Measurements from ENCODE around the gene LTF.

The LTF gene

GRCh38 chr3:46467562-46467961 is 2.9 kb upstream of the LTF start:
- DNase-seq = no peak

DNA sequence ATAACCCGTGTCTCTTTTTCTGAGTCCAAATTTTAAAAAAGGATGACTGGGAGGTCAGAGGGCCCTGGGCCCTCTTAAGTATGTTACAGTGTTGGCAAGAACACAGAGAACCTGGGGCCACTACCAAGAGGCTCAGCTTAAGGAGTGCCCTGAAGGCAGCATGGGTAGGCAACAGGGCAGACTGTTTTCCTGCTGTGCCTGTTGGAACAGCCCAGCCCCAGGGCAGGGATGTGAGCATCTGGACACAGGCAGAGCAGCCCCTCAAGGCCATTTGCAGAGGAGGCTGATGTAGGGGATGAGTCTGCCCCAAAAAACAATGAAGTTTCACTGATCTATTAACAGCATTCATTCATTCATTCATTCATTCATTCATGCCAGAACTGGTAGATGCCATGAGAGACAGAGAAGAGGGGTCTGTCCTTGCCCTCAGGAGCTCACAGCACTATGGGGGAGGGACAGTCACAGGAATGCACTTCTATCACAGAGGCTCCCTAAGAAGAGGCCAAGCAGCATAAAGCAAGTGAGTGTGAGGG is 2.2 kb upstream of the LTF start:
- DNase-seq = no peak

GRCh38 chr3:46466273-46466672 is 1.6 kb upstream of the LTF start:
- no peak for DNase-seq

- no peak for DNase-seq
These were observed 453 bp upstream of the LTF start for GRCh38 chr3:46465196-46465520.

GRCh38 chr3:46463868-46464241 is 850 bp downstream of the LTF start:
- DNase-seq = no peak

GRCh38 chr3:46463120-46463867 is 1.4 kb downstream of the LTF start:
- DNase-seq = no peak

- no peak for DNase-seq
These were observed 2.2 kb downstream of the LTF start for GRCh38 chr3:46462511-46462910.

- no peak for DNase-seq
These were observed 2.6 kb downstream of the LTF start for GRCh38 chr3:46462111-46462510.

- DNase-seq = no peak
These were observed 4.7 kb downstream of the LTF start for GRCh38 chr3:46460051-46460450.

DNA sequence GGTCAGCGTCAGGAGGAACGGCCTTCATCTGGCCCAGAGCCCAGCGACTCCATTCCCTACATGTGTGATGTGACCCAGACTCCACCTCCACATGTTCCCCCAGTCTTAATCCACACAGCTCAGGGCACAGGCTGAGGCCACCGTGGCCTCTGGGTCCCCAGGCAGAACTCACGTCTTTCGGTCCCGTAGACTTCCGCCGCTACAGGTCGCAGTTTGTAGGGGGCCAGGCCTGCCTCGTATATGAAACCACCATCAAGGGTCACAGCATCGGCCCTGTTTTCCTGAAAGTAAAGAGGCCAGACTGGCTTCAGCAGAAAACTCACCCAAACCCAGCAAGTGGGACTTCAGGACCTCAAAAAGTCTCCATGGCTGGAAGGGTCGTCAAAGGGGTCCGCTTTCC is 8.6 kb downstream of the LTF start:
- DNase-seq = no peak

- no peak for DNase-seq
These were observed 9.2 kb downstream of the LTF start for GRCh38 chr3:46455231-46456115.

- no peak for DNase-seq
These were observed 10.1 kb downstream of the LTF start for GRCh38 chr3:46454606-46455005.

DNA sequence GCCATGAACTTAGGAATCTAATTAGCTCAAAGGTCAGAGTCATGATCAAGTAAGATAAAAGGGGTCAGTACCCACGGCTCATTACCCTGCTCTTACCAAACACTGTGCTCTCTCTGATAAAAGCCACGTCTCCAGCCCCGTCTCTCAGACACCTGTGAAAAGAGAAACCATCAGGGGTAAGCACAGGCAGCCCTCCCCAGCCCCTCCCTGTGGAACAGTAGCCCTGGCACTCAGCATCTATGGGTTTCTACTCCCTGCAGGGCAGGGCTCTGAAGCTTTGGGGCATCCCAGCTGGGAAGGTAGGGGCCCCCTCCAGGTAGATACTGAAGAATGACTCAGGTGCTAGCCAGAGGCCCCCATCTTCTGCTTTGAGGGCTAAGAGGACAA is 10.5 kb downstream of the LTF start:
- no peak for DNase-seq

DNA sequence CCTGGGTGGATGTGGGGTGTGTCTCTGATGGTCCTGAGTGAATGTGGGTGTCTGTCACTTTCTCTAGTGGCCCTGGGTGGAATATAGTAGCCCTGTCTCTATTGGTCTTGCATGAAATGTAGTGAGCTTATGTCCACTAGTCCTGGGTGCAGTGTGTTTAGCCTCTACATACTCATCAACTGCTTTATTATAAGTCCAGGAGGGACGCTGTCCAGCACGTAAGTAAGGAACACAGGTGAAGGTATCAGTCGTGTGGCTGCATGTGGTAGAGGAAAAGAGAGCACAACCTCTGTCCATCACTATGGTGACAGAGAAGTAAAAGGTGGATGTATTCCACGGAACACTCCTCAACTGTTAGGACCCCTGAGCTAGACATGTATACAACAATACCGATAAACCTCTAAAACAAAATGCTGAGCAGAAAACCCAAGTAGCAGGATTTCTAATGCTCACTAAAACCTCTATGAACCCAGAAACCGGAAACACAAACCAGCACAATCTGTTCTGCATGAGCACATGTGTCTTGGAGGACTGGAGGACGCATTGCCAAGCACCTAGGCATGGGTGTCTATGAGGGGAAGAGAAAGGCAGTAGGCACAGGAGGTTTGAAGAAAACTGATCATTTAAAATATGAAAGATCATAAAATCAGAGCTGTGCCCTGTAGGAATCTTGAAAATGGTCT is 11.0 kb downstream of the LTF start:
- no peak for DNase-seq

DNA sequence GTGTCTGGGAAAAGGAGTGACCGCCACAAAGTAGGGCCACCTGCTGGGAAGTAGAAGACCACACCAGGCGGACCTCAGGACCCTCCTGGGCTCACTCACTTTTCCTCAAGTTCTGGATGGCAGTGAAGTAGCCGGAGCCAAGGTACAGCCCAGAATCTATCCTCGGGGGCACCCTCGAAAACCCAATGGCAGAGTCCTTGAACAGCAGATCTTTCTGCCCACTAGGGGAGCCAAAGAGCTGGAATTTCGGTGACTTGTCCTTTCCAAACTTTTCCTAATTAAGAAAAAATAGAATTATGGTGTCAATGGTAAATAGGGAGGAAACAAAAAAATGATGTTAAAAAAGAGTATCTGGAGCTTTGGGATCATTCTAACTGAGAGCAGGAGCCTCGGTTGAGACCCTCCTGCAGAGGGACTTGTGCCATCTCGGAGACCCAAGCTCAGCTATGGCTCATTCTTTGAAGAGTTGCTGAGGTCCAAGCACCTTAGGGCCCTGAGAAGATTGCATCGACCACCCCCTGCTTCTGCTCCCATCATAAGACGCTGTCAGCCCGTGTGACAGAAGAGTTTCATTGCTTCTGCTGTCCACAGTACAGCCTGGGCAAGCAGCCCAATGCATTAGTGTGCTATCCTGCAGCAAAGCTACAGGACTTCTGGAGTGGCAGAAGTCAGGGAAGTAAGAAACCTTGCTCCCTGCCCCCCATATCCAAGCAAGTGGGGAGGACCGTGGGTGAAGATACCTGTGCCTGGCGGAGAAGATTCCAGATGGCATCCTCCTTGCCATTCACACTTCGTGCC is 14.8 kb downstream of the LTF start:
- no peak for DNase-seq

DNA sequence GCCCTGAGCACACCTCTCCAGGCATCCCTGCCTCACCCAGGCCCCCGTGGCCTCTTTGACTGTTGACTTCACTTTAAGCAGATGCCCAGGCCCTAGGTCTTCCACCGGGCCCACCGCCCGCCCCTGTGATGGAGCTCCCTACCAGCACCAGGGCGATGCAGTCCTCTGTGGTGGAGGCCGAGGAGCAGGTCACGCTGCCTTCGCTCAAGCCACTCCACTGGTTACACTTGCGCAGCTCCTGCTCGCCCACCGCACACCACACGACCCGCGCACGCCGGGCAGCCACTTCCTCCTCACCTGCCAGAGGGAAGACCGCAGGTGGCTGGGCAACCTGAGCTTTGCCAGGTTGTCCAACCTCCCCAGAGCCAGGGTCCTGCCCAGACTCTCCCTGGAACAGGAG is 16.0 kb downstream of the LTF start:
- no peak for DNase-seq

DNA sequence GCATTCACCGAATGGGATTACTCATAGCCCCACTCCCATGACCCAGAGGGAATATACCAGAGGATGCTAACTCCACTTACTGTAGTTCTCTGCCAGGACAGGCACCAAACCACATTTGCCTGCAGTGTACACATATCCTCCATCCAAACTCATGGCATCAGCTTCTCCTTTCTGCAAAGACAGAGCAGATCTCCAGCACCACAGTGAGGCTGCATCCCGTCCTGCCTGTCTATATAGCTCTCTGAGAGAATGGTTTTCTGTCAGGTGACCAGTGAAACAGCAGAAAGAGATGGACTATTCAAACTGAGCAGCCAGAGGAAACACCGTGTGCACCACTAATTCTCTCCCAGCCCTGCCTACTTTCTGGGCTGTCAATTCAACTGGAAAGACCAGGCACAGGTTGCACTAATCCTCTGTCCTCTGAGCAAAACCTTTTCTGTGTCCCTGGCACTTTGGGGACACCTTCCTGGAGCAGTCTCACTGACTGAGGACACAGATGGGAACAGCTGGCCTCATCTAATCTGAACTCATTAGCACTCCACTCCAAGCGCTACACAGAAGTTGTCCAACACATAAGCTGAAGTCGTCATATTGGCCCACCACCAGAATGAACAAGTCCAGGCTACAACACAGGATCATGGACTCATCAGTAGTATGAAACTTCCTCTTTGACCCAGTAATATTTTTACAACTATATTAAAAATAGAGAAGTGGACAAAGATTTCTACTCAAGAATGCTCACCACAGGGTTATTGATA is 17.3 kb downstream of the LTF start:
- DNase-seq = no peak

DNA sequence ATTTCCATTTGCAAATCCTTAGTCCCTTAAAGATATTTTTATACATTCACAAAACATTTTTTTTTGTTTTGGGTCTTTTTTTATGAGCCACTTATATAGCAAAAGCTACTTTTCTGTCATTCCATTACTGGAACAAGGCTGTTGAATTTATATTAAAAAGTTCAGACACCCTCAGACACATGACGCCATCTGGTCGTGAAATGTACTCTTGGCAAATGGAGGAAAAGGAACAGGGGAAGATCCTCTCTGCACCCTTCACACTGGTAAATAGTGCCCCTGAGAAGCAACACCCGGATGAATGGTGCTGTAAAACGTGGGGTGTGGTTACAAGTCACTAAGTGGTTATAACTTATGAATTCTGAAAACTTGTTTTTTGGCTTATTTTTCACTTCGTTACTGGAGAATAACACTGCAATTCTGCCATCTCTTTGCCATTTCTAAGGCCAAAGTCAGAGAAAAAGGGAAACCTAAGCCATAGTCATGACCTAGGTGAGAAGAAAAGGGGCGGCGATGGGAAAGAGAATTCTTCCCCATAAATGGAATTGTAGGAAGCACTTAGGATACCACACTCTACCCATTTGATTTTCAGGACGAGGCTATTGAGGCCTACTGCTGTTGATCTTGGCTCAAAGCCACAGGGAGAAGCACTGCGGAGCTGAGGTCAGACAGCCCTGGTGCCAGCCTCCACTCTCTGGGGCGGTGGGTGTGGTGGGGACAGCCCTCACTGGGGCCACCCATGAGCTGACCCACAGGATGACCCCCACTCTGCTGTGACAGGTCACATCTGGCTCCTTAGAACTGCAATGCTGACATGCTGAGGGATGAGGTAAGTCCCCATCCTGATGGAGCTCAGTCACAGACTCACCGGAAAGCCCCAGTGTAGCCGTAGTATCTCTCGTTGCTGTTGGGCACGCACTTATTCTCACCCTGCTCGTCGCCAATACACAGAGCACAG is 21.9 kb downstream of the LTF start:
- peak; percentile 35 for DNase-seq

DNA sequence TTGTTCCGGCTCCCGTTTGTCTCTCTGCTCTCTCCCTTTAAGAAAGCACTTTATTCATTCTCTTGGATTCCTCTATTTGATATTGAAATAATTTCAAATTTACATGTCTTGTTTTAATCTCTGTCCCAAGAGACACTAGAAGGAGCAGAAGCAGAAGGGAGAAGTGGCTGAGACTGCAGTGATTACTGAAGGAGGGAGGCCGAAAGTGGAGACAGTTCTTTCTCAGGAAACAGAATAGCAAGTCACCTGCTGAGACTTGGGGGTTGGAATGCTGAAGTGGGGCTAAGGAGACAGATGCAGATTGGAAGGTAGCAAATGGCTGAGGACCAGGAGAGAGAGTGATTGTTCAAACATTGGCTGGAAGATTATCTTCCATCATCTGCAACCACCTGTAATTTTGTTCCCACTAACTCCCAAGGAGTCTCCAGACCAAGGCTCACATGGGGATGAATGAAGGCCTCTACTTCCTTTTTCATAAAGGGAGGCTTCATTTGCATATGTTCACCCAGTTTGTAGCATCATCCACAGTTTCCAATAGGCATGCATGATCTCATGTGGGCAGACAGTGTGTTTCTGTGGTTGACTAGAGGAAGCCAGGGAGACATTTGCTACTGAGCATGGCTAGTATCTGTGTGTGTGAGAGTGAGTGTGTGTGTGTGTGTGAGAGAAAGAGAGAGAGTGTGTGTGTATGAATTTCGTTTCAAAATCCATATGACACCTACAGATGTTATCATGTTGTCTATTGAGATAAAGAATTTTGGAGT is 24.0 kb downstream of the LTF start:
- no peak for DNase-seq

- DNase-seq = no peak
These were observed 25.9 kb downstream of the LTF start for GRCh38 chr3:46438831-46439230.

Measured in DMS153 (cell line).